Prostate gland (tissue), 2 donors: ENCODE results near the gene FAF1.

Experiments used
- CTCF ChIP-seq, 4 experiments: fragments of 200-600 bp in 2 of 4; fragments of 450-650 bp in 2 of 4; sonication (generic) in 2 of 4; IDR thresholded peaks; 1 replicate in 3 of 4; 2 replicates in 1 of 4; pipeline ENCODE4 v1.5.1; 2016 to 2019; ENCODE audit warnings: antibody characterized with exemption in 4 of 4, mild to moderate bottlenecking in 2 of 4, moderate library complexity in 2 of 4
- POLR2A ChIP-seq: fragments of 450-650 bp; IDR thresholded peaks from one replicate; pipeline ENCODE4 v1.6.1; 2016; ENCODE audit warnings: antibody characterized with exemption, mild to moderate bottlenecking
- POLR2AphosphoS5 ChIP-seq: sonication (generic); formaldehyde crosslinking; IDR thresholded peaks from one replicate; pipeline ENCODE4 v1.6.1; 2017; ENCODE audit warnings: antibody characterized with exemption

GRCh38 chr1:50841791-50842387 lies 118.2 kb downstream of the FAF1 start:
- TF ChIP-seq CTCF (IDR thresholded peaks at IDR 0.05) (no peak), POLR2A (no peak), POLR2AphosphoS5 (no peak)
